Neural cell (in vitro differentiated cells): ENCODE measurements around the gene PIP5K1B. TPM values are rescaled to one million over a fixed set of nuclear protein-coding genes. Genes with fewer than 3 reads are reported as not detected.

Experiments used
- H2AFZ ChIP-seq: fragments of 200-600, 300-800 bp; sonication (generic), shearing (Covaris generic); 2 replicates; pipeline ENCODE4 v1.6.0; 2014; ENCODE audit warnings: low read depth, mild to moderate bottlenecking, antibody characterized with exemption, low read length, moderate library complexity
- H3F3A ChIP-seq: fragments of 200-600 bp; shearing (Covaris generic); 2 replicates; pipeline ENCODE4 v1.6.1; 2016; ENCODE audit warnings: mild to moderate bottlenecking, moderate library complexity, mixed read lengths, antibody characterized with exemption, low read length; ENCODE audit not compliant: insufficient read depth, poor library complexity, severe bottlenecking
- H3K27ac ChIP-seq: fragments of 200-600, 300-800 bp; sonication (generic), shearing (Covaris generic); 2 replicates; pipeline ENCODE4 v1.5.1; 2014; ENCODE audit warnings: mild to moderate bottlenecking, low read length, moderate library complexity
- H3K27me3 ChIP-seq: fragments of 300-800, 200-600 bp; sonication (generic), shearing (Covaris generic); 2 replicates; pipeline ENCODE4 v1.6.0; 2014; ENCODE audit warnings: mild to moderate bottlenecking, low read depth, low read length, moderate library complexity; ENCODE audit not compliant: insufficient read depth
- H3K36me3 ChIP-seq: fragments of 300-800, 200-600 bp; sonication (generic), shearing (Covaris generic); 2 replicates; pipeline ENCODE4 v1.5.1; 2014; ENCODE audit warnings: mild to moderate bottlenecking, antibody characterized with exemption, low read length, moderate library complexity; ENCODE audit not compliant: insufficient read depth
- H3K4me2 ChIP-seq: fragments of 300-800, 200-600 bp; sonication (generic), shearing (Covaris generic); 2 replicates; pipeline ENCODE4 v1.6.0; 2014; ENCODE audit warnings: mild to moderate bottlenecking, low read length
- H3K4me3 ChIP-seq: fragments of 300-800, 200-600 bp; sonication (generic), shearing (Covaris generic); 2 replicates; pipeline ENCODE4 v1.5.1; 2014; ENCODE audit warnings: mild to moderate bottlenecking, low read length, moderate library complexity
- H3K79me2 ChIP-seq: fragments of 200-600 bp; shearing (Covaris generic); replicated peaks from 2 replicates; pipeline ENCODE4 v1.6.0; 2014; ENCODE audit warnings: mild to moderate bottlenecking, low read length, moderate library complexity; ENCODE audit not compliant: insufficient read depth
- H3K9ac ChIP-seq: fragments of 300-800, 200-600 bp; sonication (generic), shearing (Covaris generic); 2 replicates; pipeline ENCODE4 v1.6.1; 2016; ENCODE audit warnings: mild to moderate bottlenecking, low read length, mixed read lengths
- H3K9me2 ChIP-seq: fragments of 200-600 bp; shearing (Covaris generic); 2 replicates; pipeline ENCODE4 v1.6.1; 2016; ENCODE audit warnings: mild to moderate bottlenecking, low read length, mixed read lengths; ENCODE audit not compliant: insufficient read depth
- H3K9me3 ChIP-seq: fragments of 200-600, 300-800 bp; sonication (generic), shearing (Covaris generic); 2 replicates; pipeline ENCODE4 v1.6.1; 2016; ENCODE audit warnings: mild to moderate bottlenecking, mixed run types, low read length, moderate library complexity, mixed read lengths
- H4K20me1 ChIP-seq: fragments of 200-600 bp; shearing (Covaris generic); 2 replicates; pipeline ENCODE4 v1.6.1; 2016; ENCODE audit warnings: mild to moderate bottlenecking, mixed run types; ENCODE audit not compliant: insufficient read depth
- EP300 ChIP-seq: fragments of 450-650 bp; conservative IDR thresholded peaks from 2 replicates; pipeline ENCODE4 v1.6.1; 2014; ENCODE audit warnings: antibody characterized with exemption, mild to moderate bottlenecking, moderate library complexity; ENCODE audit not compliant: poor library complexity, severe bottlenecking
- EZH2 ChIP-seq: fragments of 200-600, 300-800 bp; shearing (Covaris generic), sonication (generic); IDR thresholded peaks from 2 replicates; pipeline ENCODE4 v1.6.1; 2014; ENCODE audit warnings: antibody characterized with exemption, low read length, borderline replicate concordance, mild to moderate bottlenecking; ENCODE audit not compliant: insufficient read depth, poor library complexity, severe bottlenecking
- MXI1 ChIP-seq: fragments of 450-650 bp; conservative IDR thresholded peaks from 2 replicates; pipeline ENCODE4 v1.6.1; 2014; ENCODE audit warnings: antibody characterized with exemption, mild to moderate bottlenecking; ENCODE audit not compliant: poor library complexity, severe bottlenecking
- POLR2AphosphoS5 ChIP-seq: IDR thresholded peaks from 2 replicates; pipeline ENCODE4 v1.6.1; 2012
- RAD21 ChIP-seq: fragments of 450-650 bp; conservative IDR thresholded peaks from 2 replicates; pipeline ENCODE4 v1.6.1; 2014; ENCODE audit warnings: antibody characterized with exemption, mild to moderate bottlenecking, moderate library complexity
- REST ChIP-seq: IDR thresholded peaks from 2 replicates; pipeline ENCODE4 v1.6.1; 2012; ENCODE audit warnings: borderline replicate concordance
- SMC3 ChIP-seq: fragments of 450-650 bp; conservative IDR thresholded peaks from 2 replicates; pipeline ENCODE4 v1.6.1; 2014; ENCODE audit warnings: antibody characterized with exemption, mild to moderate bottlenecking, moderate library complexity; ENCODE audit not compliant: poor library complexity
- TAF1 ChIP-seq: IDR thresholded peaks from 2 replicates; pipeline ENCODE4 v1.6.1; 2012; ENCODE audit warnings: low read depth
- polyA plus RNA-seq: library from polyadenylated mRNA; depleted of rRNA; stranded (reverse); fragments of >200 nt; gene quantifications from 2 replicates; pipeline ENCODE4 v1.2.3, GENCODE V29; 2014
- TF ChIP-seq, protein P1 (sequence below): fragments of 450-650 bp; IDR thresholded peaks from 2 replicates; pipeline ENCODE4 v1.5.1; 2014; ENCODE audit warnings: antibody characterized with exemption, mild to moderate bottlenecking, moderate library complexity; ENCODE audit not compliant: poor library complexity, severe bottlenecking

The PIP5K1B gene
- polyA plus RNA-seq, 1 donor from 2014 or later = 1.5 TPM

DNA sequence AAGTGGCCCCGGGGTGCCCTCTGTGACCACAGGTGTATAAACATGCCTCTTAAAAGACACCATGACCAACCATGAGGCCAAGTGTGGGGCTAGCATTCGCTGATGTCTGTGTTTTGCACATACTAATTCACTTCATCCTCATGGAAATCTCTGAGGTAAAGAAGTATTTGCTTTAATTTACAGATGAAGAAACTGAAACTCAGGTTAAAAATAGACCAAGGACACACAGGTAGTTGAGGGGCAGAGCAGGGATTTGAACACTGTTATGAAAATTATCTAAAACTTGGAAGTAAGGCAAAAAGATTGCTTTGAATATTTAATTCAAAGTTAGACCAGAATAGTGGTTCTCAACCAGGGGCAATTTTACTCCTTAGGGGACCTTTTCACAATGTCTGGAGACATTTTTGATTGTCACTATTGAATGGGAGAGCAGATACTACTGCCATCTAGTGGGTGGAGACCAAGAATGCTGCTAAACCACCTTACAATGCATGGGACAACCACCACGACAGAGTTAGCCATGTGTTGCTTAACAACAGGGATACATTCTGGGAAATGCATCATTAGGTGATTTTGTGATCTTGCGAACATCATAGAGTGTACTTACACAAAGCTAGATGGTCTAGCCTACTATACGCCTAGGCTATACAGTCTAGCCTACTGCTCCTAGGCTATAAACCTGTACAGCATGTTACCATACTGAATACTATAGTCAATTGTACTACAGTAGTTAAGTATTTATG, 322.5 kb downstream of the PIP5K1B start:
- Histone ChIP-seq H3K4me2 (no peak overlapping the region), H3K9ac (no peak overlapping the region), H3K9me2 (no peaks in the 10 kb centered on the region), H3K9me3 (no peaks in the 10 kb centered on the region), H3K4me3 (no peak overlapping the region), H3K79me2 (no peaks in the 10 kb centered on the region), H2AFZ (no peak overlapping the region), H3K36me3 (no peaks in the 10 kb centered on the region), H3K27ac (no peak overlapping the region), H3F3A (no peaks in the 10 kb centered on the region), H3K27me3 (no peaks in the 10 kb centered on the region), H4K20me1 (no peaks in the 10 kb centered on the region)
- TF ChIP-seq EP300 (no peak), SMC3 (peak; percentile 87), MXI1 (no peak), RAD21 (peak; percentile 83), POLR2AphosphoS5 (no peak)
- TF ChIP-seq, protein P1, sequence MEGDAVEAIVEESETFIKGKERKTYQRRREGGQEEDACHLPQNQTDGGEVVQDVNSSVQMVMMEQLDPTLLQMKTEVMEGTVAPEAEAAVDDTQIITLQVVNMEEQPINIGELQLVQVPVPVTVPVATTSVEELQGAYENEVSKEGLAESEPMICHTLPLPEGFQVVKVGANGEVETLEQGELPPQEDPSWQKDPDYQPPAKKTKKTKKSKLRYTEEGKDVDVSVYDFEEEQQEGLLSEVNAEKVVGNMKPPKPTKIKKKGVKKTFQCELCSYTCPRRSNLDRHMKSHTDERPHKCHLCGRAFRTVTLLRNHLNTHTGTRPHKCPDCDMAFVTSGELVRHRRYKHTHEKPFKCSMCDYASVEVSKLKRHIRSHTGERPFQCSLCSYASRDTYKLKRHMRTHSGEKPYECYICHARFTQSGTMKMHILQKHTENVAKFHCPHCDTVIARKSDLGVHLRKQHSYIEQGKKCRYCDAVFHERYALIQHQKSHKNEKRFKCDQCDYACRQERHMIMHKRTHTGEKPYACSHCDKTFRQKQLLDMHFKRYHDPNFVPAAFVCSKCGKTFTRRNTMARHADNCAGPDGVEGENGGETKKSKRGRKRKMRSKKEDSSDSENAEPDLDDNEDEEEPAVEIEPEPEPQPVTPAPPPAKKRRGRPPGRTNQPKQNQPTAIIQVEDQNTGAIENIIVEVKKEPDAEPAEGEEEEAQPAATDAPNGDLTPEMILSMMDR = peak; percentile 91

- Histone ChIP-seq H4K20me1 (no peaks in the 10 kb centered on the region), H3K36me3 (no peaks in the 10 kb centered on the region), H3K9me3 (no peaks in the 10 kb centered on the region), H3K9me2 (no peaks in the 10 kb centered on the region), H3K4me2 (no peak overlapping the region), H3F3A (no peaks in the 10 kb centered on the region), H2AFZ (no peak overlapping the region), H3K79me2 (no peaks in the 10 kb centered on the region), H3K27me3 (no peaks in the 10 kb centered on the region), H3K27ac (no peak overlapping the region), H3K9ac (no peak overlapping the region), H3K4me3 (no peak overlapping the region)
- TF ChIP-seq SMC3 (no peak), REST (no peak), EP300 (no peak), EZH2 (no peak), MXI1 (no peak), POLR2AphosphoS5 (no peak)
These were observed 323.7 kb downstream of the PIP5K1B start for GRCh38 chr9:69028754-69029153.

GRCh38 chr9:69029535-69029934, 324.5 kb downstream of the PIP5K1B start:
- H3K4me3 ChIP-seq = no peak overlapping the region

More at GRCh38 chr9:69029535-69029934, 324.5 kb downstream of the PIP5K1B start:
- no peaks in the 10 kb centered on the region for H3K9me2 ChIP-seq
- TF ChIP-seq TAF1 = no peak
- TF ChIP-seq REST = no peak
- TF ChIP-seq MXI1 = no peak
- no peak for TF ChIP-seq RAD21
- no peak for TF ChIP-seq POLR2AphosphoS5
- TF ChIP-seq EZH2 = no peak
- TF ChIP-seq SMC3 = no peak
- TF ChIP-seq, protein P1 = no peak
- no peak for TF ChIP-seq EP300
- no peaks in the 10 kb centered on the region for H3F3A ChIP-seq
- no peak overlapping the region for H3K27ac ChIP-seq
- no peak overlapping the region for H3K4me2 ChIP-seq
- H3K36me3 ChIP-seq = no peaks in the 10 kb centered on the region
- no peaks in the 10 kb centered on the region for H3K9me3 ChIP-seq
- H4K20me1 ChIP-seq = no peaks in the 10 kb centered on the region
- H2AFZ ChIP-seq = no peak overlapping the region
- H3K27me3 ChIP-seq = no peaks in the 10 kb centered on the region
- no peaks in the 10 kb centered on the region for H3K79me2 ChIP-seq
- no peak overlapping the region for H3K9ac ChIP-seq
